ENCODE measurements around the gene PLA2R1. TPM values are rescaled to one million over a fixed set of nuclear protein-coding genes. Genes with fewer than 3 reads are reported as not detected.
"Not testable (repeated sequence)": the region's sequence is repeated elsewhere in the genome, so short reads cannot be mapped to it uniquely, and the experiment has no call there.

The PLA2R1 gene
- total RNA-seq, 3 donors from 2014 or later (not counting 1 experiment from before 2014, with no cell fraction given), result not detected

GRCh38 chr2:159963700-159964099 lies 98.7 kb downstream of the PLA2R1 start:
- no peaks in the 10 kb centered on the region for H3K9me3 ChIP-seq (ENCODE audit: control insufficient read depth, insufficient read depth, low read length)
- peaks cover 0 to 6% of the 10 kb centered on the region in 2 donors for H3K27me3 Mint-ChIP-seq (ENCODE audit: low read depth in 2 of 2)
- TF ChIP-seq CTCF (IDR thresholded peaks at IDR 0.05), result no peak
- no peaks in the 10 kb centered on the region for H3K4me1 ChIP-seq (ENCODE audit: control insufficient read depth, insufficient read depth, low read length)
- H3K4me3 Mint-ChIP-seq, result no peak overlapping the region
- intact Hi-C loops (cut with micrococcal nuclease), result no loop called here
- no peak overlapping the region for H3K27ac ChIP-seq (ENCODE audit: low read length)
- 75% methylated on average over 7 of the region's 7 CpGs for WGBS (ENCODE audit: insufficient coverage)
- no peaks in the 10 kb centered on the region for H3K36me3 ChIP-seq (ENCODE audit: control insufficient read depth, insufficient read depth, low read length)
- H3K27me3 ChIP-seq (ENCODE audit: control insufficient read depth, insufficient read depth, low read length), result no peaks in the 10 kb centered on the region
- H3K36me3 Mint-ChIP-seq, result no peaks in the 10 kb centered on the region
- no peak for ATAC-seq
- H3K4me1 Mint-ChIP-seq, result no peaks in the 10 kb centered on the region
- H3K27ac Mint-ChIP-seq, result no peak overlapping the region
- DNase-seq, result no peak
- no peaks in the 10 kb centered on the region for H3K9me3 Mint-ChIP-seq
- no peak overlapping the region for H3K4me3 ChIP-seq (ENCODE audit: low read length)

- H3K4me1 Mint-ChIP-seq; H3K9me3 ChIP-seq (ENCODE audit: control insufficient read depth, insufficient read depth, low read length); H3K9me3 Mint-ChIP-seq; DNase-seq; H3K36me3 ChIP-seq (ENCODE audit: control insufficient read depth, insufficient read depth, low read length); ATAC-seq; H3K27ac Mint-ChIP-seq; H3K4me3 ChIP-seq (ENCODE audit: low read length); H3K4me1 ChIP-seq (ENCODE audit: control insufficient read depth, insufficient read depth, low read length); H3K27me3 ChIP-seq (ENCODE audit: control insufficient read depth, insufficient read depth, low read length); H3K36me3 Mint-ChIP-seq; intact Hi-C loops (cut with micrococcal nuclease); H3K27me3 Mint-ChIP-seq (ENCODE audit: low read depth in 2 of 2); H3K27ac ChIP-seq (ENCODE audit: low read length); H3K4me3 Mint-ChIP-seq: not testable (repeated sequence)
Observed at GRCh38 chr2:159962513-159962912, 99.9 kb downstream of the PLA2R1 start.

GRCh38 chr2:159961451-159961850 lies 101.0 kb downstream of the PLA2R1 start:
- intact Hi-C loops (cut with micrococcal nuclease), result no loop called here
- peaks cover 0 to 13% of the 10 kb centered on the region in 2 donors for H3K27me3 Mint-ChIP-seq (ENCODE audit: low read depth in 2 of 2)

GRCh38 chr2:159961037-159961436 lies 101.4 kb downstream of the PLA2R1 start:
- ATAC-seq (no peak), DNase-seq (no peak)
- TF ChIP-seq CTCF (IDR thresholded peaks at IDR 0.05), result no peak
- Histone ChIP-seq H3K36me3 (ENCODE audit: control insufficient read depth, insufficient read depth, low read length) (no peaks in the 10 kb centered on the region), H3K9me3 (ENCODE audit: control insufficient read depth, insufficient read depth, low read length) (no peaks in the 10 kb centered on the region), H3K4me1 (ENCODE audit: control insufficient read depth, insufficient read depth, low read length) (no peaks in the 10 kb centered on the region), H3K4me3 (ENCODE audit: low read length) (no peak overlapping the region), H3K27me3 (ENCODE audit: control insufficient read depth, insufficient read depth, low read length) (no peaks in the 10 kb centered on the region), H3K27ac (ENCODE audit: low read length) (no peak overlapping the region)
- H3K4me1 Mint-ChIP-seq, result no peaks in the 10 kb centered on the region
- intact Hi-C loops (cut with micrococcal nuclease), result no loop called here
- no peaks in the 10 kb centered on the region for H3K36me3 Mint-ChIP-seq
- no peaks in the 10 kb centered on the region for H3K9me3 Mint-ChIP-seq
- no peak overlapping the region for H3K4me3 Mint-ChIP-seq
- H3K27me3 Mint-ChIP-seq (ENCODE audit: low read depth in 2 of 2), result peaks cover 0 to 13% of the 10 kb centered on the region in 2 donors
- WGBS (ENCODE audit: insufficient coverage), result 89% methylated on average over 2 of the region's 2 CpGs
- no peak overlapping the region for H3K27ac Mint-ChIP-seq

More at GRCh38 chr2:159961451-159961850, 101.0 kb downstream of the PLA2R1 start:
- no peak overlapping the region for H3K4me3 ChIP-seq (ENCODE audit: low read length)
- Mint-ChIP-seq H3K9me3 (no peaks in the 10 kb centered on the region), H3K4me1 (no peaks in the 10 kb centered on the region), H3K4me3 (no peak overlapping the region), H3K27ac (no peak overlapping the region), H3K36me3 (no peaks in the 10 kb centered on the region)
- no peak overlapping the region for H3K27ac ChIP-seq (ENCODE audit: low read length)
- DNase-seq (no peak), ATAC-seq (no peak)
- no peaks in the 10 kb centered on the region for H3K27me3 ChIP-seq (ENCODE audit: control insufficient read depth, insufficient read depth, low read length)
- no peaks in the 10 kb centered on the region for H3K36me3 ChIP-seq (ENCODE audit: control insufficient read depth, insufficient read depth, low read length)
- 85% methylated on average over 3 of the region's 4 CpGs for WGBS (ENCODE audit: insufficient coverage)
- no peak for TF ChIP-seq CTCF (IDR thresholded peaks at IDR 0.05)
- no peaks in the 10 kb centered on the region for H3K4me1 ChIP-seq (ENCODE audit: control insufficient read depth, insufficient read depth, low read length)
- H3K9me3 ChIP-seq (ENCODE audit: control insufficient read depth, insufficient read depth, low read length), result no peaks in the 10 kb centered on the region
